IPS DF 4.7 (cell line): ENCODE data around the gene ITGA5.

Experiments
- DNase-seq: peaks from one replicate; pipeline ENCODE4 v3.0.0-alpha.2; 2013; ENCODE audit warnings: low spot score; ENCODE audit errors: extremely low read depth

ITGA5 gene

GRCh38 chr12:54412786-54413185, 6.3 kb downstream of the ITGA5 start:
- DNase-seq: no peak

GRCh38 chr12:54412348-54412747, 6.7 kb downstream of the ITGA5 start:
- no peak for DNase-seq

- DNase-seq: no peak
These were observed 7.5 kb downstream of the ITGA5 start for GRCh38 chr12:54411391-54412241.

GRCh38 chr12:54409267-54409666, 9.8 kb downstream of the ITGA5 start:
- no peak for DNase-seq

GRCh38 chr12:54407183-54407905, 11.7 kb downstream of the ITGA5 start:
- DNase-seq: no peak

GRCh38 chr12:54405573-54405972, 13.5 kb downstream of the ITGA5 start:
- no peak for DNase-seq

GRCh38 chr12:54405106-54405505, 14.0 kb downstream of the ITGA5 start:
- no peak for DNase-seq

- DNase-seq: no peak
These were observed 14.7 kb downstream of the ITGA5 start for GRCh38 chr12:54404061-54405004.

- no peak for DNase-seq
These were observed 17.9 kb downstream of the ITGA5 start for GRCh38 chr12:54401119-54401518.

- no peak for DNase-seq
These were observed 19.9 kb downstream of the ITGA5 start for GRCh38 chr12:54398995-54399793.

GRCh38 chr12:54398218-54398617, 20.8 kb downstream of the ITGA5 start:
- no peak for DNase-seq

GRCh38 chr12:54397157-54397556, 21.9 kb downstream of the ITGA5 start:
- no peak for DNase-seq

GRCh38 chr12:54395545-54395944, 23.5 kb downstream of the ITGA5 start:
- no peak for DNase-seq

- DNase-seq: no peak
These were observed 24.1 kb downstream of the ITGA5 start for GRCh38 chr12:54394986-54395385.

GRCh38 chr12:54394281-54394719, 24.8 kb downstream of the ITGA5 start:
- DNase-seq: no peak

GRCh38 chr12:54393743-54394142, 25.3 kb downstream of the ITGA5 start:
- no peak for DNase-seq

GRCh38 chr12:54393207-54393609, 25.9 kb downstream of the ITGA5 start:
- DNase-seq: no peak

GRCh38 chr12:54392485-54393206, 26.4 kb downstream of the ITGA5 start:
- DNase-seq: no peak

- DNase-seq: no peak
These were observed 28.2 kb downstream of the ITGA5 start for GRCh38 chr12:54390668-54391551.
